Activated CD8-positive, alpha-beta memory T cell treated with anti-CD3 and anti-CD28 coated beads for 48 hours (primary cell): ENCODE data around the gene TSSC4.

ENCODE experiments used
- DNase-seq, 3 experiments: peaks; one replicate each; pipeline ENCODE4 v3.0.0-alpha.2; 2020; ENCODE audit warnings: low read depth in 2 of 3, low spot score in 2 of 3

The TSSC4 gene

GRCh38 chr11:2398664-2399355 is 1.7 kb upstream of the TSSC4 start:
- DNase-seq: no peak

GRCh38 chr11:2399488-2400068 is 972 bp upstream of the TSSC4 start:
- DNase-seq: no peak

GRCh38 chr11:2400762-2401435 is 349 bp downstream of the TSSC4 start:
- DNase-seq: no peak

- no peak for DNase-seq
Observed at GRCh38 chr11:2401436-2401984, 960 bp downstream of the TSSC4 start.

GRCh38 chr11:2402106-2402505 is 1.6 kb downstream of the TSSC4 start:
- no peak for DNase-seq

- no peak for DNase-seq
Observed at GRCh38 chr11:2402890-2403645, 2.5 kb downstream of the TSSC4 start.

GRCh38 chr11:2404735-2405196 is 4.2 kb downstream of the TSSC4 start:
- no peak for DNase-seq

- no peak for DNase-seq
Observed at GRCh38 chr11:2406451-2406850, 5.9 kb downstream of the TSSC4 start.

GRCh38 chr11:2406878-2407410 is 6.4 kb downstream of the TSSC4 start:
- no peak for DNase-seq

- no peak for DNase-seq
Observed at GRCh38 chr11:2408671-2409070, 8.1 kb downstream of the TSSC4 start.

- DNase-seq: no peak
Observed at GRCh38 chr11:2409126-2409525, 8.6 kb downstream of the TSSC4 start.

GRCh38 chr11:2409611-2410468 is 9.3 kb downstream of the TSSC4 start:
- DNase-seq: no peak

GRCh38 chr11:2410616-2411015 is 10.1 kb downstream of the TSSC4 start:
- DNase-seq: no peak

GRCh38 chr11:2411446-2412305 is 11.1 kb downstream of the TSSC4 start:
- DNase-seq: no peak

- DNase-seq: no peak
Observed at GRCh38 chr11:2412323-2412722, 11.8 kb downstream of the TSSC4 start.

GRCh38 chr11:2413742-2414579 is 13.4 kb downstream of the TSSC4 start:
- no peak for DNase-seq

- no peak for DNase-seq
Observed at GRCh38 chr11:2414616-2415015, 14.1 kb downstream of the TSSC4 start.

GRCh38 chr11:2415171-2415570 is 14.6 kb downstream of the TSSC4 start:
- DNase-seq: no peak
